ENCODE data around the gene RSAD1. TPM values are rescaled to one million over a fixed set of nuclear protein-coding genes. Genes with fewer than 3 reads are reported as not detected.

Gene RSAD1
- total RNA-seq, 1 donor, result 25.8 TPM

DNA sequence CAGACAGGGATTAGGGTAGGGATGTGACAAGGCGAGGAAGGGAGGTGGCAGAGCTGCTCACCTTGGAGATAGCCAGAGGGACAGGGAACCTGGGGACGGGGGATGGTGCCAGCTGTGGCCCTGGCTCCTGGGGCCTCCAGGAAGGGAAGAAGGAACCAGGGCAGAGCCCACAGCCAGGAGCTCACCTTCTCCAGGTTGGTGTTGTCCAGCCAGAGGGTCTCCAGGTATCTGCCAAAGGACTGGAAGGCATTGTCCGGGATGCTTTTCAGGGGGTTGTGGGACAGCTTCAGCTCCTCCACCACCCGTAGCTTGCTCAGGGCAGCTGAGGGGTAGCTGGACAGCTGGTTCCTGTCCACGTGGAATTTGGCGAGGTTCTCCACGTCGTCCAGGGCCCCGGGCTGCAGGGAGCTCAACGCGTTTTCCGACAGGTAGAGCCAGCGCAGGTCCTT lies 10.8 kb upstream of the RSAD1 start:
- TF ChIP-seq, protein P1, sequence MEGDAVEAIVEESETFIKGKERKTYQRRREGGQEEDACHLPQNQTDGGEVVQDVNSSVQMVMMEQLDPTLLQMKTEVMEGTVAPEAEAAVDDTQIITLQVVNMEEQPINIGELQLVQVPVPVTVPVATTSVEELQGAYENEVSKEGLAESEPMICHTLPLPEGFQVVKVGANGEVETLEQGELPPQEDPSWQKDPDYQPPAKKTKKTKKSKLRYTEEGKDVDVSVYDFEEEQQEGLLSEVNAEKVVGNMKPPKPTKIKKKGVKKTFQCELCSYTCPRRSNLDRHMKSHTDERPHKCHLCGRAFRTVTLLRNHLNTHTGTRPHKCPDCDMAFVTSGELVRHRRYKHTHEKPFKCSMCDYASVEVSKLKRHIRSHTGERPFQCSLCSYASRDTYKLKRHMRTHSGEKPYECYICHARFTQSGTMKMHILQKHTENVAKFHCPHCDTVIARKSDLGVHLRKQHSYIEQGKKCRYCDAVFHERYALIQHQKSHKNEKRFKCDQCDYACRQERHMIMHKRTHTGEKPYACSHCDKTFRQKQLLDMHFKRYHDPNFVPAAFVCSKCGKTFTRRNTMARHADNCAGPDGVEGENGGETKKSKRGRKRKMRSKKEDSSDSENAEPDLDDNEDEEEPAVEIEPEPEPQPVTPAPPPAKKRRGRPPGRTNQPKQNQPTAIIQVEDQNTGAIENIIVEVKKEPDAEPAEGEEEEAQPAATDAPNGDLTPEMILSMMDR (IDR thresholded peaks at IDR 0.05; ENCODE audit: insufficient read depth, low read length), result no peak
- no peak for DNase-seq (ENCODE audit: low read depth)
- no peak overlapping the region for H3K4me3 ChIP-seq (ENCODE audit: low read depth, low read length)

DNA sequence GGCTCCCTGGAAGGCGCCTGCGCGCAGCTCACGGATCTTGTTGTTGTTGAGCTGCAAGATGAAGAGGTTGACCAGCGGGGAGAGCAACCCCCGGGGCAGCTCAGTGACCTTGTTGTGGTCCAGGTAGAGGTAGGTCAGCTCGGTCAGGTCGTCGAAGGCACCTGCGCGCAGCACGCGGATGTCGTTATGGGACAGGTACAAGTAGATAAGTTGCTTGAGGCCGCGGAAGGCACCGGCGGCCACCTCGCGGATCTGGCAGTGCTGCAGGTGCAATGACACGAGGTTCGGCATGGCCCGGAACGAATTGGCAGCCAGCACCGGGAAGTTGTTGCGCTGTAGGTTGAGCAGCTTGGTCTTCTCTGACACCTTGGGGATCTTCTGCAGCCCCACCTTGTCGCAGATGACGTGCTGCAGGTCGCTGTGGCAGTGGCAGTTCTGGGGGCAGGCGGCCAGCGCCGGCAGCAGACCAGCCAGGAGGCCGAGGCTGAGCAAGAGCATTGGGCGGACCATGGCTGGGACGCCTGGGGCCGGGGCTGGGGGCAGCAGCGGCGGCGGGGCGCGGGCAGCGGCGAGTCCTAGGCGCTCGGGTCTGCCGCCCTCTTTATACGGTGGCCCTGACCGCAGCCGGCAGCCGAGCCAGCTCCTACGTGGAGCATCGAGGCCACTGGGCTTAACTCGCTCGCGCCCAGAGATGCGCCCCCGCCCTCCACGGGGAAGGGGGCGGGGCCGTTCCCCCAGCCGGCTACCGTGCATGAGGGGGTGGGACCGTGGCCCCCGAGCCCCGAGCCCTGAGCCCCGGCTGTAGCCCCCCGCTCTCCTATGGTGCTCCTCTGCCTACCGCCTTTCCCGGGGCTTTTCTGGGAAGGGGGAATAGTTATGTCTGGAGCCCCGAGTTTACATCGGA lies 10.1 kb upstream of the RSAD1 start, which contains the start of gene CHAD:
Gene CHAD, minus strand, starts transcription at position 577 of the 904 bp plus-strand sequence. Its CDS starts 67 bp downstream, at position 510.
- peak within 1 kb of the TSS; percentile 9 for H3K4me3 ChIP-seq (ENCODE audit: low read depth, low read length)
- TF ChIP-seq, protein P1 (IDR thresholded peaks at IDR 0.05; ENCODE audit: insufficient read depth, low read length), result no peak
- DNase-seq (ENCODE audit: low read depth), result no peak

DNA sequence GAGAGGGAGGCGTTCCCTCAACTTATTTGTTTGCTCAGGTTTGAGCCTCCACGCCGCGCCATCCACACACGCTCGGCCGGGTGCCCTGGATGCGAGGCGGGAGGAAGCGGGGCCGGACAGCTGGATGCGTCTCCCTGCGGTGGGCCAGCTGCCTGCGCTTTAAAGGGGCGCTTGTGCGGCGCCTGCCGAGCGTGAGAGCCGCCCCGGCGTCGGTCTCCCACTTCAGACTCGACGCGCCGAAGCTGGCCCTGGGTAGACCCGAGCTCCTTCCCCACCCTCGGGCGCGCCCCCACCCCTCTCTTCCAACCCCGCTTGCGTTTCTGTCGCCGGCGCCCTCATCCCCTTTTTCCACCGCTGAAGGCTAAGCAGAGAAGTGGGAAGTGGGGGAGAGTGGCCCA lies 9.5 kb upstream of the RSAD1 start:
- peak overlapping the region; percentile 9 for H3K4me3 ChIP-seq (ENCODE audit: low read depth, low read length)
- no peak for DNase-seq (ENCODE audit: low read depth)
- TF ChIP-seq, protein P1 (IDR thresholded peaks at IDR 0.05; ENCODE audit: insufficient read depth, low read length), result no peak

DNA sequence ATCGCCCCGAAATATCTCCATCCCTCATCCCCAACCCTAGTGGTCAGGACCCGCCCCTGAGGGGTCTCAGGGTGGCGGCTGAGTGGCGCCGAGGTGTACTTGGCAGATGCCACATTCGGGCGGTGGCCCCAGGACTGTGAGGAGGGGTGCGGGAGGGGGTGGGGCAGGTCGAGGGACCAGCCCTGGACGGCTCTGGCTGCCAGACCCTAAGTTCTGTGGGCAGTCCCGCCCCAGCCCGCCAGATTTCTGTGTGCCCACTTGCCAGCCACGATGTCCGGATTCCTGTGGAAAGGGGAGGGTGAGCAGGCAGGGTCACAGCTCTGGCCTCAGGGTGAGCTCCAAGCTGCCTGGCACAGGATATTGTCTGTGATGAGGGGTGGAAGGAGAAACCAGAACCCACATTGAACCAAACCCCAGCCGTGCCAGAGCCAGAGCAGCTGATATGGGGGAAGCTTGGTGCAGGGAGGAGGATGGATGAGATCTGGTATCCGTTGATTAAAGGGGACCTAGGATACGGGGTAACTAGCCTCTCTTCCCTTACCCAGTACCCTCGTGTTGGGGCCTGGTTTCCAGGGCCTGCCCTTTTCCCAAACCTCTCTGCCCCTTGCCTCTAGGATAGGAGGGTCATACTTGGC lies 8.9 kb upstream of the RSAD1 start:
- no peak overlapping the region for H3K4me3 ChIP-seq (ENCODE audit: low read depth, low read length)
- no peak for DNase-seq (ENCODE audit: low read depth)
- TF ChIP-seq, protein P1 (IDR thresholded peaks at IDR 0.05; ENCODE audit: insufficient read depth, low read length), result no peak

DNA sequence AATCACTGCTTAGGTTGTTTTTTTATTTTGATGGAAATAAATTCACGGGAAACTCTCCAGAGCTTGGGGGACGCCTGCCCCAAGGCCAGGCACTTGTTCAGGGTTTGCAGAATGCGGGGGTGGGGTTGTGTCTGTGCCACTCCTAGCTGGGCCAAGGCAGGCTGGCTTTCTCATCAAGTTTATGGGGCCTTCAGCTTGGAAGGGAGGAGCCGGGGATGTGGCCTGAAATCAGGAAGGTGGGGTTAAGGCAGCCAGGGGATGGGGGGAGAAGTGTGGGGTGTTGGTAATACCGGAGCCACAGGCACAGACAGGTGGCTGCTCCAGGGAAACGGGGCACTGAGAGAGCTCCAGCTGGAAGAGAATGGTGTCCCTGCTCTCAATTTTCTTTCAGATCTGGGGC lies 8.2 kb upstream of the RSAD1 start:
- no peak overlapping the region for H3K4me3 ChIP-seq (ENCODE audit: low read depth, low read length)
- DNase-seq (ENCODE audit: low read depth), result no peak
- TF ChIP-seq, protein P1 (IDR thresholded peaks at IDR 0.05; ENCODE audit: insufficient read depth, low read length), result no peak

DNA sequence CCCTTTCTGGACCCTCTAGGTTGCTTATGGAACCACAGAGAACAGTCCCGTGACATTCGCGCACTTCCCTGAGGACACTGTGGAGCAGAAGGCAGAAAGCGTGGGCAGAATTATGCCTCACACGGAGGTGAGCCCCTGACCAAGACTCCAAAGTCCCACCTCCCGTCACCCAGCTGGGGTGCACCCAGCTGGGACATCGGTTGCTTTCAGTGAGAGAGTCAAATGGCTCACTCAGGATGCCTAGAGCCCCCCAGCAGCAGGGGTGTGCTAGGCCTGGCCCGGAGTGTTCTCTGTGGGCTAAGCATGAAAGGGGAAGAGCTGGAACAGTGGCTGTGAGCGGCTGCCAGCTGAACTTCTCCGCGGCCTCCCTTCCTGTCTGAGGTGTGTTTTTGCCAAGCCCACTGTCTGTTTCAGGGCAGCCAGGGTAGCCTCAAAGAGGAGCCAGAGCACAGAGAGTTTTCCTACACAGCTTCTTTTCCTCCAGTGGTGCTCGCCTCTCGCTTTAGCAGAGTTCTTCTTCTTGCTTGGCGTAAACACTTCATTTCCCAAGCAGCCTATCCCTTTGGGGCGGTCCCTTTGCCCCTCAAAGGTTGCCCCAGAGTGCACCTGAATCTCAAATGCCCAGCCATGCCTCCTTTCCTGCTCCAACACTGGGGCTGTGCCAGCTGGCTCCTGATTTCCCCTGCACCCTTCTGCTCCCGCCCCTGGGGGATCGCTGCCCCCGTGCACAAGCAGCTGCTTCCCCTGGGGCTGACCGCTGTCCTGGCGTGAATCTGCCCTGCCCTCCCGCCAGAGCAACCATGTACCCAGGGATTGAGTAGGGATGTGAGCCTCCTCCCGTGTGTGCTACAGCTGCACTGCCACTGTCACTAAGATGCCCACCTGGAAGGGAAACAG lies 7.4 kb upstream of the RSAD1 start:
- TF ChIP-seq, protein P1 (IDR thresholded peaks at IDR 0.05; ENCODE audit: insufficient read depth, low read length), result no peak
- DNase-seq (ENCODE audit: low read depth), result no peak
- no peak overlapping the region for H3K4me3 ChIP-seq (ENCODE audit: low read depth, low read length)
